ENCODE measurements around the gene TRIM46. TPM values are rescaled to one million over a fixed set of nuclear protein-coding genes. Genes with fewer than 3 reads are reported as not detected.
A peak's percentile ranks its signal among the peaks of the same experiment; 100 is the strongest.
"Not testable (repeated sequence)": the region's sequence is repeated elsewhere in the genome, so short reads cannot be mapped to it uniquely, and the experiment has no call there.

Gene TRIM46
- total RNA-seq, 3 donors from 2014 or later, result 0.26 to 0.76 (median 0.39) TPM

DNA sequence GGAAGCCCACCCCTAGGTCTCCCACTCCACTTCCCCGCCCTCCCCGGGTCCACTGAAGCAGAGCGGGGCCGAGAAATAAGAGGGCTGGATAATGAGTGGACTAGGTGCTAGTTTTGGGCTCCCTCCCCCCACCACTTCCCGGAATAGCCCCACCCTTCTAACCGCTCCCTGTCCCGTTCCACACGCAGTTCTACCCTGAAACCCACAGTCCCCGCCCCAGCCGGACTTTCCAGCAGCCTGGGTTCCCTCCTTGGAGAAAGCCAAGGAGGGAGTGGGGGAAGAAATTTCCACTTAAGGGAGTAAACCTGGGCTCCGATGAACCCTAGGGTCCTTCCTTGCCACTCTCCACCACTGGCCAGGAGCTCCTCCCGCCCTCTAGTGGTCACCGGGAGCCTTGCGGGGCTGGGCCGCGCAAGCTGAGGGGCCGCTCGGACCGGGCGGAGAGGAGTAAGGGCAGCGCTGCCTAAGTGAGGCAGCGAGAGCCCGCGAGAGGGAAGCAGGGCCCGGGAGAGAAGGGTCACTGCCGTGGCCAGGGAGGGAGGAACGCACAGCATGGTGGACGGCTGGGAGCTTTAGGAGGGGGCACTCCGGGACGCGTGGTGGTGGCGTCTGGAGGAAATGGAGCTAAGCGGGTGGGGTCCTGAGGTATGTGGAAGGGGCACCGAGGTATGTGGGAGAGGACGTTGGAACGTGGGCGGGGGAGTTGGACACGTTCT, 19.8 kb downstream of the TRIM46 start:
- Histone ChIP-seq H3K9me3 (no peaks in the 10 kb centered on the region), H3K4me1 (ENCODE audit: low read depth) (peaks cover 15% of the 10 kb centered on the region), H3K36me3 (ENCODE audit: low read depth) (no peaks in the 10 kb centered on the region), H3K4me3 (no peak overlapping the region)
- DNase-seq (peak; percentile 92 to 95 (median 95)), ATAC-seq (peak; percentile 76)
- TF ChIP-seq, protein P1, sequence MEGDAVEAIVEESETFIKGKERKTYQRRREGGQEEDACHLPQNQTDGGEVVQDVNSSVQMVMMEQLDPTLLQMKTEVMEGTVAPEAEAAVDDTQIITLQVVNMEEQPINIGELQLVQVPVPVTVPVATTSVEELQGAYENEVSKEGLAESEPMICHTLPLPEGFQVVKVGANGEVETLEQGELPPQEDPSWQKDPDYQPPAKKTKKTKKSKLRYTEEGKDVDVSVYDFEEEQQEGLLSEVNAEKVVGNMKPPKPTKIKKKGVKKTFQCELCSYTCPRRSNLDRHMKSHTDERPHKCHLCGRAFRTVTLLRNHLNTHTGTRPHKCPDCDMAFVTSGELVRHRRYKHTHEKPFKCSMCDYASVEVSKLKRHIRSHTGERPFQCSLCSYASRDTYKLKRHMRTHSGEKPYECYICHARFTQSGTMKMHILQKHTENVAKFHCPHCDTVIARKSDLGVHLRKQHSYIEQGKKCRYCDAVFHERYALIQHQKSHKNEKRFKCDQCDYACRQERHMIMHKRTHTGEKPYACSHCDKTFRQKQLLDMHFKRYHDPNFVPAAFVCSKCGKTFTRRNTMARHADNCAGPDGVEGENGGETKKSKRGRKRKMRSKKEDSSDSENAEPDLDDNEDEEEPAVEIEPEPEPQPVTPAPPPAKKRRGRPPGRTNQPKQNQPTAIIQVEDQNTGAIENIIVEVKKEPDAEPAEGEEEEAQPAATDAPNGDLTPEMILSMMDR (IDR thresholded peaks at IDR 0.05), result peak; percentile 91
- intact Hi-C loops (cut with DNase I, micrococcal nuclease), result no loop called here

DNA sequence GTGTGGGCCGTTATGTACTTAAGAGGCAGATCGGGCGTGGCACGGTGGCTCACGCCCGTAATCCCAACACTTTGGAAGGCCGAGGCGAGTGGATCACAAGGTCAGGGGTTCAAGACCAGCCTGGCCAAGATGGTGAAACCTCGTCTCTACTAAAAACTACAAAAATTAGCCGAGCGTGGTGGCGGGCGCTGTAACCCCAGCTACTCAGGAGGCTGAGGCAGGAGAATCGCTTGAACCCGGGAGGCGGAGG, 20.3 kb downstream of the TRIM46 start:
- H3K9me3 ChIP-seq; DNase-seq; H3K4me3 ChIP-seq; H3K36me3 ChIP-seq (ENCODE audit: low read depth); intact Hi-C loops (cut with DNase I, micrococcal nuclease): not testable (repeated sequence)
- peak; percentile 37 for ATAC-seq
- peaks cover 15% of the 10 kb centered on the region for H3K4me1 ChIP-seq (ENCODE audit: low read depth)

DNA sequence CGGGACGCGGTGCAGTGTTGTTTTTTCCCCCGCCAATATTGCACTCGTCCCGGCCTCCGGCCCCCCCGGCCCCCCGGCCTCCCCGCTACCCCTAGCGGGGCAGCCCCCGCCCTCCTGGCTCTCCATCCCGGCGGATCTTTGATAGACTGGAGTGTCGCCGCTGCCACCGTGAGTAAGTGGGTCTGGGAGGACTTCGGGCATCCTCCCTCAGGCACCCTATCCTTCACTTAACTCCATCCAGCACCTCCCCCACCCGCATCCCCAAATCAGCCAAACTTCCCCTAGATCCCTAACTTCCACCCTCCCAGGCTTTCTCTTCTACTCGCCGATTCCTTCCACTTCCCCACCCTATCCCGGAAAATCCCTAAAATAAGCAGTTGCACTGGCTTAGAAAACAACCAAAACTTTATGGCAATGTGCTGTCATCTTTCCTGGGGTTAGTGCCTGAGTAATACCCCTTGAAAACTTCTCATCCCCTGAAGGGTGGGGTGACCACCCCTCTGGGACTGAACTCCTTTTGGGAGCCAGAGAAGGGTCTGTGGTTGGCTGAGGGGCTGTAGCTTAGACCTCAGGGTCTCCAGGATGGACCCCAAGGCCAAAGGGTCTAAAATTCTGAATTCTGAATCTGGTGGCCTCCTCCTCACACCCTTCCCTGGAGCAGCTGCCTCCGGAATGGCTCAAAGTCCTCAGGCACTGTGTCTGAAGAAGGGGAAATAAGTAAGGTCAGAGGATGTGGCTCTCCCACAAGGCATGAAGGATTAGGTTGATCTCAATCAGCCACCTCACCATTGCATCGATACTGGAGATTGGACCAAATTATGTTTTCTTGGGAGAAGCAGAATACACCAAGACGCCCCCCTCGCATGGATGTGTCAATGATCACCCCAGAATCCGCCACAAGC, 21.8 kb downstream of the TRIM46 start:
- Histone ChIP-seq H3K36me3 (ENCODE audit: low read depth) (no peaks in the 10 kb centered on the region), H3K9me3 (no peaks in the 10 kb centered on the region), H3K4me3 (no peak overlapping the region), H3K4me1 (ENCODE audit: low read depth) (peaks cover 15% of the 10 kb centered on the region)
- no peak for ATAC-seq
- TF ChIP-seq, protein P1 (IDR thresholded peaks at IDR 0.05), result no peak
- intact Hi-C loops (cut with DNase I, micrococcal nuclease), result no loop called here
- peak in 2 of 3 donors; percentile 33 to 65 for DNase-seq

DNA sequence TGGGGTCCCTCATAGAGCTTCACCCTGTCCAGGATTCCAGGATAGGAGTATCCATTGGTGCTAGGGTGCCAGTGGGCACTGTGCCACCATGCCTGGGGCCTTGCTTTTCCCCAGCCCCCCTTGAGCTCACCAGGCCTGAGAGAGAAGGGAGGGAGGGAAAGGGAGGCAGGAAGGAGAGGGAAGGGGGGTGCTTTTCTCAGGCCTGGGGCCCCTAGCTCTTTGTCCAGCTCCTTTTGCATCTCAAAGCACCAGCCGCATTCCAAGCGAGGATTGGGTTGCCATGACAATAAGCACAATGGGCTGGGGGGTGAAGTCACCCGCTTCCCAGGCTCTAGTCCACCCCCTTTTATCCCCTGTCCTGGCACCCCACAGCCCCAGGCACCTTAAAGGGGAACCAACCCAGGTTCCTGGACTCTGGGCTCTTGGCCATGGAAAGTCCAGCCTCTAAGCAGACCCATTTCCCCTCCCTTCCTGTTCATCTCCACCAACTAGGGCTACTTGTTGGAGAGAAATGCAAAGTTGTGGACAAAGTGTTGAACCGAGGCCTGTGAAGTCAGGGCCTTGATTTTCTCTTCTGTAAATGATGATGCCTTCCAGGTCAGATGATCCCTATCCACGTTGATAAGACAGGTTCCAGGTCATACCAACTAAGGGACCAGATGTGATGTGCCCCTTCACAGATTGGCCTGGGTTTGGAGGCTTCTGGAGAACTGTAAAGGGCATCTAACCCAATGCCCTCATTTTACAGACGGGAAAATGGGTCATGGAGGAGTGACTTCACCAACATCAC, 22.6 kb downstream of the TRIM46 start:
- TF ChIP-seq, protein P1 (IDR thresholded peaks at IDR 0.05), result no peak
- H3K9me3 ChIP-seq, result no peaks in the 10 kb centered on the region
- peaks cover 15% of the 10 kb centered on the region for H3K4me1 ChIP-seq (ENCODE audit: low read depth)
- no peaks in the 10 kb centered on the region for H3K36me3 ChIP-seq (ENCODE audit: low read depth)
- DNase-seq, result peak in 1 of 3 donors; percentile 54
- no peak overlapping the region for H3K4me3 ChIP-seq
- intact Hi-C loops (cut with DNase I, micrococcal nuclease), result no loop called here
- ATAC-seq, result no peak

DNA sequence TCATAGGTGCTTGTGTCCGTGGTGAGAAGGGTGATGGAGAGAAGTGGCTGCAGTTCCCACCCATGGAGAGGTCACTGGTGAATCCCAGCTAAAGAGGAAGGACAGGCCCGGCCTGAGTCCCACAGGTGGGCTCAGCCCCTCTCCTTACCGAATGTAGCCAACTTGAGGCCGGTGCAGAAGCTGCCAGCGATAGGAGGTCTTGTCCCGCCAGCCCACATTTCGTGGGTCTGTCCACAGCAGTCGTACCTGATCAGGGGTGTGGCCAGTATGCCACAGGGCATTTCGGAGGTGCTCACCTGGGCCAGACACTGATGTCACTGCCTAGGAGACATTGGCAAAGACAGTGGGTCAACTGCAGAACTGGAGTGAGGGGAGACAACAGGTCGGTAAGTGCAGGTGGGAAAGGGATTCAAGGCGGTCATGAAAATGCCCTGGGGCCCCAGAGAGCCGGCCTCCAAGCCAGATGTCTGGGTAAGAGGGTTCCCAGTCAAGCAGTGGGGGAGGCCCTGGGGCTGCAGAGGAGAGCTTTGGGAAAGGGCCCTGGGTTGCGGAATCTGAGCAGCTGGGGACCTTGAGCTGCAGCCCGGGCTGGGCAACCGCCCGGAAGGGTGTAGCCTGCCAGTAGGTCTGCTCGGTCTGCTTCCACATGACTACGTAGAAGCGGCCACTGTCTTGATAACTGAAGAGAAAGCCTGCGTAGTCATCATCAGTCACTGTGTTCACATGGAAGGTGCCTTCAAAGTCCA, 23.4 kb downstream of the TRIM46 start:
- ATAC-seq (no peak), DNase-seq (peak in 1 of 3 donors; percentile 50)
- Histone ChIP-seq H3K4me1 (ENCODE audit: low read depth) (peaks cover 15% of the 10 kb centered on the region), H3K9me3 (no peaks in the 10 kb centered on the region), H3K36me3 (ENCODE audit: low read depth) (no peaks in the 10 kb centered on the region), H3K4me3 (no peak overlapping the region)
- TF ChIP-seq, protein P1 (IDR thresholded peaks at IDR 0.05), result no peak
- intact Hi-C loops (cut with DNase I, micrococcal nuclease), result no loop called here
